HEK293T (cell line): Measurements from ENCODE around the gene ZNF487.

Experiments
- ARNT ChIP-seq: fragments of 450-650 bp; IDR thresholded peaks from 2 replicates; pipeline ENCODE4 v1.6.1; 2017; ENCODE audit warnings: mild to moderate bottlenecking
- BHLHE40 ChIP-seq: fragments of 450-650 bp; IDR thresholded peaks from 2 replicates; pipeline ENCODE4 v1.6.1; 2016; ENCODE audit warnings: mild to moderate bottlenecking, moderate library complexity, borderline replicate concordance
- CTBP1 ChIP-seq: fragments of 450-650 bp; IDR thresholded peaks from 2 replicates; pipeline ENCODE4 v1.6.1; 2016; ENCODE audit warnings: borderline replicate concordance
- FOXA1 ChIP-seq: fragments of 450-650 bp; IDR thresholded peaks from 2 replicates; pipeline ENCODE4 v1.6.1; 2016; ENCODE audit warnings: mild to moderate bottlenecking
- SP1 ChIP-seq: fragments of 450-650 bp; IDR thresholded peaks from 2 replicates; pipeline ENCODE4 v1.6.1; 2017
- TARDBP ChIP-seq: fragments of 450-650 bp; IDR thresholded peaks from 2 replicates; pipeline ENCODE4 v1.6.1; 2016
- ZNF384 ChIP-seq: fragments of 450-650 bp; IDR thresholded peaks from 2 replicates; pipeline ENCODE4 v1.6.1; 2016

GRCh38 chr10:43471935-43472720 is 35.2 kb downstream of the ZNF487 start:
- TF ChIP-seq BHLHE40 (no peak), CTBP1 (no peak), FOXA1 (no peak), ARNT (no peak), SP1 (no peak), ZNF384 (no peak), TARDBP (no peak)
